Pancreas (tissue), 10 donors: ENCODE measurements around the gene CSDE1. TPM values are rescaled to one million over a fixed set of nuclear protein-coding genes. Genes with fewer than 3 reads are reported as not detected.
"Not testable (repeated sequence)": the region's sequence is repeated elsewhere in the genome, so short reads cannot be mapped to it uniquely, and the experiment has no call there.

Experiments used
- ATAC-seq, 4 donors: fragments of 200-7000 bp; cut with Tn5 transposase; one replicate each; pipeline versions ENCODE4 v1.8.0 to v1.9.1; 2020; ENCODE audit warnings: mild to moderate bottlenecking in 4 of 4, moderate library complexity in 4 of 4
- DNase-seq, 6 donors: peaks; one replicate each; pipeline ENCODE4 v3.0.0-alpha.2; 2020
- FAIRE-seq: peaks from 2 replicates; lab custom pipeline; 2012; peaks lifted over from hg19 to GRCh38; lab: Jason Lieb, UNC
- H3K27ac ChIP-seq, 4 donors: fragments of 200-600 bp; sonication (generic); 1 replicate in 3 of 4; 2 replicates in 1 of 4; pipeline versions ENCODE4 v1.5.0 to v1.8.0; 2020
- H3K27me3 ChIP-seq, 4 donors: fragments of 200-600 bp; one replicate each; pipeline ENCODE4 v1.8.0; 2021
- H3K36me3 ChIP-seq, 3 donors: fragments of 200-600 bp; sonication (generic) in 1 of 3; one replicate each; pipeline versions ENCODE4 v1.5.0 to v1.8.0; 2020 to 2021
- H3K4me1 ChIP-seq, 3 donors: fragments of 200-600 bp; one replicate each; pipeline ENCODE4 v1.8.0; 2021
- H3K4me3 ChIP-seq, 4 donors: fragments of 200-600 bp; sonication (generic) in 2 of 4; one replicate each; pipeline versions ENCODE4 v1.5.0 to v1.8.0; 2020 to 2021
- H3K9me3 ChIP-seq, 4 donors: fragments of 200-600 bp; one replicate each; pipeline ENCODE4 v1.8.0; 2021
- WGBS, 2 donors: extraction: QIAGEN DNeasy Blood & Tissue Kit; methylation state at CpG; one replicate each; pipeline ENCODE4 v1.1.7; 2013; 5-methylcytosine and 5-hydroxymethylcytosine counted together
- intact Hi-C, 3 donors: fragments of 100-400 bp; cut with DNase I; formaldehyde crosslinking; loops; one replicate each; pipeline versions ENCODE4 v1.11.1 to v1.14.2; 2022
- polyA plus RNA-seq, 2 donors: library from polyadenylated mRNA; stranded (reverse); fragments of 200-250 nt; gene quantifications; one replicate each; pipeline ENCODE4 v1.2.3, GENCODE V29; 2013
- total RNA-seq, 6 donors: library from RNA; stranded (reverse); fragmentation: NEBNext Ultra II Directional in 4 of 6; extraction: Animal tissue kit (Norgen Biotek cat#: 25700) in 4 of 6; gene quantifications; one replicate each; pipeline versions ENCODE4 v1.2.1 to v1.2.4, GENCODE V29; 2021 to 2023
- TF ChIP-seq, protein P1 (sequence below), 4 donors: fragments of 200-600 bp; sonication (generic) in 3 of 4; IDR thresholded peaks; one replicate each; pipeline versions ENCODE4 v1.5.0 to v1.8.0; 2021; ENCODE audit warnings: antibody characterized with exemption in 4 of 4
- donor health status: healthy with polysubstance abuse.
- donor health status: DM: no; HTN: no; CAD: no; lungs with moderate emphysema.
- donor health status: DM: no; HTN: no; CAD: no.
- donor health status: control.
- donor health status: control.
- donor health status: Bipolar disorder and iron deficiency.
- donor health status: DM: yes; HTN: yes; CAD: no.
- donor health status: DM: no; HTN: no; CAD: no.
- donor health status: DM: no; HTN: no; CAD: no.
- donor health status: DM: yes; HTN: yes; CAD: no.

CSDE1 gene
- total RNA-seq (100 to 1,000 TPM; 268 to 346 (median 320) TPM), polyA plus RNA-seq (100 to 1,000 TPM in 1 of 2 donors, 10 to 100 TPM in 1; 61.4 to 114 TPM)

DNA sequence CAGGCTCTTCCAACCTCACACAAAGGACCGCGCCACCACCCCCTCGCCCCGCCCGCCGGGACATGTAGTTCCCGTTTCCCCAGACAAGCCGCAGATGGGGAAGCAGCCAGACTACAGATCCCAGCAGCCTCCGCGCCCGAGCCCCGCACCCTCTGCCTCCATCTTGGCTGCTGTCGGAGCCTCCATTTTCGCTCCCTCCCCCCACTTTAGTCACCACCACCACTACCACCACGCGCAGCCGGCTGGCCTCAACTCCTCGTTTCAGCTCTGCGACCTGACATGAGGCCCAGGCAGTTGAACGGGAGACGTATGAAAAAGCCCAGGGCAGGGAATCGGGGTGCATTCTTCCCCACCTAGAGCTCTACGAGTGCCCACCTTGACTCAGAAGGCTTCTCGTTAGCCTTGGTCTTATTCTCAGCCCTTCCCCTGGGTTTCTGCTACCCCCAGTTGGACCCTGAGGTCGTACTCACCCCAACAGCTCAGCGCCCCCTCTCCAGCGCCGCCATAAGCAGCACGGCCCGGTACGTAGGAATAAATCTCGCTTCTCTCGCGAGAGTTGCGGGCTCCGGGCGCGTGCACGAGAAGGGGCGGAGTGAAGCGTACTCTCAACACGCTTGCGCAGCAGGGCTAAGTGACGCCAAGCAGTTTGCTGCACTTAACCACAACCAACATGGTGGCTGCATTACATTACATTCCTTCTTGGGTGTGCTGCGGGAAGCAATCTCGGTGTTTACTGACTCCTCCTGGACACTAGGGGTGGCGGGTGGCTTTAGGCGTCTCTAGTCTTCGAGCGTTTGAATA is at the start of gene CSDE1:
TSS of gene CSDE1 (minus strand) at position 530 of the 801 bp plus-strand sequence. CDS start 18,094 bp downstream, outside the sequence.
- H3K9me3 ChIP-seq: no peaks in the 10 kb centered on the region
- H3K27ac ChIP-seq: peak within 1 kb of the TSS; percentile 95 to 99 (median 98)
- H3K27me3 ChIP-seq: no peaks in the 10 kb centered on the region
- H3K4me3 ChIP-seq: peak within 1 kb of the TSS; percentile 73 to 80 (median 78)
- no peaks in the 10 kb centered on the region for H3K36me3 ChIP-seq
- DNase-seq: peak; percentile 95 to 99 (median 97)
- TF ChIP-seq, protein P1, sequence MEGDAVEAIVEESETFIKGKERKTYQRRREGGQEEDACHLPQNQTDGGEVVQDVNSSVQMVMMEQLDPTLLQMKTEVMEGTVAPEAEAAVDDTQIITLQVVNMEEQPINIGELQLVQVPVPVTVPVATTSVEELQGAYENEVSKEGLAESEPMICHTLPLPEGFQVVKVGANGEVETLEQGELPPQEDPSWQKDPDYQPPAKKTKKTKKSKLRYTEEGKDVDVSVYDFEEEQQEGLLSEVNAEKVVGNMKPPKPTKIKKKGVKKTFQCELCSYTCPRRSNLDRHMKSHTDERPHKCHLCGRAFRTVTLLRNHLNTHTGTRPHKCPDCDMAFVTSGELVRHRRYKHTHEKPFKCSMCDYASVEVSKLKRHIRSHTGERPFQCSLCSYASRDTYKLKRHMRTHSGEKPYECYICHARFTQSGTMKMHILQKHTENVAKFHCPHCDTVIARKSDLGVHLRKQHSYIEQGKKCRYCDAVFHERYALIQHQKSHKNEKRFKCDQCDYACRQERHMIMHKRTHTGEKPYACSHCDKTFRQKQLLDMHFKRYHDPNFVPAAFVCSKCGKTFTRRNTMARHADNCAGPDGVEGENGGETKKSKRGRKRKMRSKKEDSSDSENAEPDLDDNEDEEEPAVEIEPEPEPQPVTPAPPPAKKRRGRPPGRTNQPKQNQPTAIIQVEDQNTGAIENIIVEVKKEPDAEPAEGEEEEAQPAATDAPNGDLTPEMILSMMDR (IDR thresholded peaks at IDR 0.05): no peak
- ATAC-seq: peak; percentile 94 to 98 (median 96)
- peak; percentile 61 for FAIRE-seq
- intact Hi-C loops: no loop called here
- 0 to 1% methylated on average over 49 to 50 of the region's 50 CpGs for WGBS, 2 donors
- H3K4me1 ChIP-seq: peaks cover 20 to 37% (median 28%) of the 10 kb centered on the region in 3 donors

DNA sequence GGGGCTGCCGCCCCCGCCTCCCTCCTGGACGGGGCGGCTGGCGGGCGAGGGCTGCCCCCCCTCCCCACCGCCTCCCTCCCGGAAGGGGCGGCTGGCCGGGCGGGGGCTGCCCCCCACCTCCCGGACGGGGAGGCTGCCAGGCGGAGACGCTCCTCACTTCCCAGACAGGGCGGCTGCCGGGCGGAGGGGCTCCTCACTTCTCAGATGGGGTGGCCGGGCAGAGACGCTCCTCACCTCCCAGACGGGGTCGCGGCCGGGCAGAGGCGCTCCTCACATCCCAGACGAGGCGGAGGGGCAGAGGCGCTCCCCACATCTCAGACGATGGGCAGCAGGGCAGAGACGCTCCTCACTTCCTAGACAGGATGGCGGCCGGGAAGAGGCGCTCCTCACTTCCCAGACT is 46.7 kb upstream of the CSDE1 start:
- intact Hi-C loops, FAIRE-seq, H3K36me3 ChIP-seq, H3K9me3 ChIP-seq, H3K27ac ChIP-seq, DNase-seq, H3K4me3 ChIP-seq, ATAC-seq, H3K4me1 ChIP-seq, H3K27me3 ChIP-seq: not testable (repeated sequence)
- 94 to 98% methylated on average over 8 to 31 of the region's 33 CpGs for whole genome bisulfite sequencing, 2 donors

DNA sequence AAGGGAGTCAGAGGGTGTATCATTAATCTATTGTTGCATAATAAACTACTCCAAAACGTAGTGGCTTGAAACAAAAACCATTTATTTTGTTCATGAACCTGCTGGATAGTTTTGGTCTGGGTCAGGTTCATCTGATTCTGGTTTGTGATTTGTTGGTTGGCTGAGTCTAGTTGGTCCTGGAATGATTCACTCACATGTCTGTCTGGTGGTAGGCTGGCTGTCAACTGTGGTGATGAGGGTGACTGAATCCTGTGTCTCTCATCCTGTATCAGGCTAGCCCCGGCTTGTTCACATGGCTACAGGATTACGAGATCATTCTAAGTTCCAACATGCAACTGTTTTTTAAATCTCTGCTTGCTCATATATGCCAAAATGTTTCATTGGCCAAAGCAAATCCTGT is 45.2 kb upstream of the CSDE1 start:
- TF ChIP-seq, protein P1 (IDR thresholded peaks at IDR 0.05): no peak
- Histone ChIP-seq H3K4me3 (no peak overlapping the region), H3K27ac (no peak overlapping the region), H3K9me3 (no peaks in the 10 kb centered on the region), H3K27me3 (no peaks in the 10 kb centered on the region), H3K4me1 (no peaks in the 10 kb centered on the region), H3K36me3 (no peaks in the 10 kb centered on the region)
- intact Hi-C loops: no loop called here
- FAIRE-seq: no peak
- DNase-seq: no peak
- WGBS, 2 donors: 47 to 53% methylated on average over 3 of the region's 3 CpGs
- no peak for ATAC-seq

GRCh38 chr1:114794038-114794437 is 36.3 kb upstream of the CSDE1 start:
- intact Hi-C loops: no loop called here
- FAIRE-seq (no peak), DNase-seq (no peak), ATAC-seq (no peak)
- Histone ChIP-seq H3K27me3 (no peaks in the 10 kb centered on the region), H3K27ac (no peak overlapping the region), H3K4me1 (no peaks in the 10 kb centered on the region), H3K36me3 (no peaks in the 10 kb centered on the region), H3K9me3 (no peaks in the 10 kb centered on the region), H3K4me3 (no peak overlapping the region)
- TF ChIP-seq, protein P1 (IDR thresholded peaks at IDR 0.05): no peak
- WGBS, 2 donors: 67 to 79% methylated on average over 2 of the region's 2 CpGs

GRCh38 chr1:114790581-114790980 is 32.8 kb upstream of the CSDE1 start:
- not testable (repeated sequence) for FAIRE-seq, H3K27ac ChIP-seq
- 80 to 87% methylated on average over 12 to 25 of the region's 25 CpGs for WGBS, 2 donors

DNA sequence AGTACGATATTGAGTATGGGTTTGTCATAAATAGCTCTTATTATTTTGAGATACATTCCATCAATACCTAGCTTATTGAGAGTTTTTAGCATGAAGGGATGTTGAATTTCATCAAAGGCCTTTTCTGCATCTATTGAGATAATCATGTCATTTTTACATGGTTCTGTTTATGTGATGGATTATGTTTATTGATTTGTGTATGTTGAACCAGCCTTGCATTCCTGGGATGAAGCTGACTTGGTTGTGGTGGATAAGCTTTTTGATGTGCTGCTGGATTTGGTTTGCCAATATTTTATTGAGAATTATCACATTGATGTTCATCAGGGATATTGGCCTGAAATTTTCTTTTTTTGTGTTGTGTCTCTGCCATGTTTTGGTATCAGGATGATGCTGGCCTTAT is 28.7 kb upstream of the CSDE1 start:
- WGBS, 2 donors: 83 to 91% methylated on average over 1 of the region's 1 CpG
- FAIRE-seq: not testable (repeated sequence)

More at GRCh38 chr1:114790581-114790980, 32.8 kb upstream of the CSDE1 start:
- peak in 1 of 6 donors; percentile 34 for DNase-seq
- H3K27me3 ChIP-seq, H3K4me3 ChIP-seq, H3K4me1 ChIP-seq, ATAC-seq, H3K9me3 ChIP-seq, intact Hi-C loops, H3K36me3 ChIP-seq: not testable (repeated sequence)

More for the DNA sequence above, 28.7 kb upstream of the CSDE1 start:
- ATAC-seq, H3K36me3 ChIP-seq, DNase-seq, intact Hi-C loops, H3K27me3 ChIP-seq, H3K4me3 ChIP-seq, H3K27ac ChIP-seq, H3K9me3 ChIP-seq, H3K4me1 ChIP-seq: not testable (repeated sequence)
